A204.1 (cell line): ENCODE results near the gene RAP1A.
A peak's percentile ranks its signal among the peaks of the same experiment; 100 is the strongest.
"Not testable (repeated sequence)": the region's sequence is repeated elsewhere in the genome, so short reads cannot be mapped to it uniquely, and the experiment has no call there.

Source experiments
- FAIRE-seq: peaks from 2 replicates; lab custom pipeline; 2012; peaks lifted over from hg19 to GRCh38; lab: Jason Lieb, UNC

The RAP1A gene

GRCh38 chr1:111630567-111630966, 11.0 kb downstream of the RAP1A start:
- FAIRE-seq: no peak

DNA sequence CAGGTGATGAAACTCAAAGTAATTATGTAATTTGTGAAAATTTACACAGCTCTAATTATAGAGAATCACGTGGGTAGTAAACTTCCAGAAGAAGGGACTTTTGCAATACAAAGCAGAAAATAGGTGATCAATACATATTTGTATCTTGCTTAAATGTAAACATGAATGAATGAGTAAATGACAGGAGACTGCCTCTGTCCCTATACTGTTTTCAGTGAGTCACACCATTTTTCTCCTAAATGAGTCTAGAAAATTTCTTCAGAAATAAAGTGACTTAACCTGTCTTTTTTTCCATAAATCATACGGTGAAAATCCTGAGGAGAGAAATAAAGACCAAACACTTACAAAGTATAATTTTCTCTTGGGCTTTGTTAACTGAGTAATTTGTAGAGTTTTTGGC, 11.9 kb downstream of the RAP1A start:
- FAIRE-seq: no peak

- not testable (repeated sequence) for FAIRE-seq
Measured at GRCh38 chr1:111632771-111633170, 13.2 kb downstream of the RAP1A start.

DNA sequence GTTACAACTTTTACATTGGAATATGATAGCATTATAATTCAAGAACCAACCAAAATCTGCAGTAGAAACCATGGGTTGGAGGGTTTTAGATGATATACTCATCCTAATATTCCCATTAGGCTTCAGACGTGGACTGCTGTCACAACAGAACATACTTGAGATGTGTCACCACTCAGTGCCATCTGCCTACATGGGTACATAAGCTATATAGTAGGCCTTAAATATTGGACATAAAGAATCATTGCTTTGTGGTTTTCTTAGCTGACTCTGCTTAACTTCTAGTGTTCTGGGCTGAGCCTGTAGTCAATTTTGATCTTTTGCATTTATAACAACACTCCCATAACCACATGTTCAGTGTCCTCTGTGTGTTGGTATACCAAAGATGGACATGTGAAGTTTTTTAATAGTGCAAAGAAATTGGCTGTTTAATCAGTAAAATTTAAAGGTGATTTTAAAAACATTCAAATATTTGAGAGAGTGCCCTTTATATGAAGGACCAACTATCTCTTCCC, 14.2 kb downstream of the RAP1A start:
- no peak for FAIRE-seq

DNA sequence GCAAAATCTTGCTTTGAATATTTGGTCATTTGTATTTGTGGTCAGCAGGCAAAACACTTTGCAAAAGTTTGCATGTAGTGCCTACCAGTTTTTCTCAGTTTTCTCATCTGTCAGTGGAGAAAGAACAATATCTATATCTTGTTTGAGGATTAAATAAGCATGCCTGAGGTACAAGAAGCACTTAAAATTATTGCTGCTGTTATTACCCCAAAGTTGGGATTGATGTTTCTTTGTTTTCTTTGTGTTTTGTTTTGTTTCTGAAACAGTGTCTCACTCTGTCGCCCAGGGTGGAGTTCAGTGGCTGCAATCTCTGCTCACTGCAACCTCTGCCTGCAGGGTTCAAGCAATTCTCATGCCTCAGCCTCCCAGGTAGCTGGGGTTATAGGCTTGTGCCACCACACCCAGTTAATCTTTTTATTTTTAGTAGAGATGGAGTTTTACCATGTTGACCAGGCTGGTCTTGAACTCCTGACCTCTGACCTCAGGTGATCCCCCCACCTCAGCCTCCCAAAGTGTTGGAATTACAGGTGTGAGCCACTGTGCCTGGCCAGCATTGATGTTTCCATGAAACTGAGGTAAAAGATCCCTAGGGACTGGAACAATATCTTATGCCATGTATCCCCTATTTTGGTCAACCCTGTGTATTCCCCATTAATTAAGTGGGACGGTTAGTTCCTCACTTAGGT, 15.9 kb downstream of the RAP1A start:
- FAIRE-seq: no peak

DNA sequence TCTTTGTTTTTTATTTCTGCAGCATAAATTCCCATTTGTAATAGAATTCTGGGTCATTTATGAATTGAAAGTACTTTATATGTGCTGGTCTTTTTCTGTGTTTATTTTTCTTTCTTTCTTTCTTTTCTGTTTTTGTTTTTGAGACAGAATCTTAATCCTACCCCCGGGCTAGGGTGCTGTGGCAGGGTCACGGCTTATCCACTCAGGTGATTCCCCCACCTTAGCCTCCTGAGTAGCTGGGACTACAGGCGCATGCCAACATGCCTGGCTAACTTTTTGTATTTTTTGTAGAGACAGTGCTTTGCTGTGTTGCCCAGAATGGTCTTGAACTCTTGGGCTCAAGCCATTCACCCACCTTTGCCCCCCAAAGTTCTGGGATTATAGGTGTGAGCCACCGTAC, 18.7 kb downstream of the RAP1A start:
- no peak for FAIRE-seq

- no peak for FAIRE-seq
Measured at GRCh38 chr1:111639602-111640198, 20.1 kb downstream of the RAP1A start.

- no peak for FAIRE-seq
Measured at GRCh38 chr1:111643097-111643496, 23.5 kb downstream of the RAP1A start.

GRCh38 chr1:111643696-111644095, 24.1 kb downstream of the RAP1A start:
- no peak for FAIRE-seq

DNA sequence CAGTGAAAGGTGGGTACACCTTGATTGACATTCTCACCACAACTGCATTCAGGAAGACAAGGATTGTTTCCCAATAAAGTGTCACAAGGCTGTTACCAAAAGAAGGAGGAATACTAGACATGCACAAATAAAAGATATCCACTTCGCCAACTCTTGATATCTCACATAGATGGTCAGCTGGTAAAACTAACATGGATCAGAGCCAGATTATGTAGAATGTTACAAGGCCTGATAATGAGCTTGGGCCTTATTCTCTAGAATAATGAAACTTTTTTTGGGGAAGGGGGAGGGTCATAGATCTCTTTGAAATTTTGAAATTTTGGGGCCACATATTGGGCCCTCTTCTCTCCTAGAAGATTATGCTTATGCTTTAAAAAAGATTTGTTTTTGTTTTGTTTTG, 24.9 kb downstream of the RAP1A start:
- FAIRE-seq: no peak

GRCh38 chr1:111647736-111648135, 28.1 kb downstream of the RAP1A start:
- no peak for FAIRE-seq

- no peak for FAIRE-seq
Measured at GRCh38 chr1:111648806-111649205, 29.2 kb downstream of the RAP1A start.

DNA sequence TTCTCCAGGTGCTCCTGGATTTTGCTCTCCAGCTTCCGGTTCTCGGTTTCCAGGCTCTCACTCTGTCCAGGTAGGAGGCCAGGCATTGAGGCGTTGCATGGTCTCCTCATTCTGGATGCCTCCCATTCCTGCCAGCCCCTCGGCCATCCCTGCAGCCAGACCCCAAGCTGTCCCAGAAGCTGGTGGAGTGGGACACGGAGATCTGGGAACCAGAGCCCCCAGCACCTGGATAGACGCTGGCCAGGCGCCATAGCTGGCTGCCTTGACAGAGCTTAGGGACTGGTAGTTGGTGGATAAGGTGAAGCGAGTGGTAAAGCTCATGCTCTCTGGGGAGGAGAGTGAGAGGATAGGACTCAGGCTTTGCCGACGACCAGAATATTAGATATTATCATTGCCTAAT, 29.6 kb downstream of the RAP1A start:
- FAIRE-seq: no peak

DNA sequence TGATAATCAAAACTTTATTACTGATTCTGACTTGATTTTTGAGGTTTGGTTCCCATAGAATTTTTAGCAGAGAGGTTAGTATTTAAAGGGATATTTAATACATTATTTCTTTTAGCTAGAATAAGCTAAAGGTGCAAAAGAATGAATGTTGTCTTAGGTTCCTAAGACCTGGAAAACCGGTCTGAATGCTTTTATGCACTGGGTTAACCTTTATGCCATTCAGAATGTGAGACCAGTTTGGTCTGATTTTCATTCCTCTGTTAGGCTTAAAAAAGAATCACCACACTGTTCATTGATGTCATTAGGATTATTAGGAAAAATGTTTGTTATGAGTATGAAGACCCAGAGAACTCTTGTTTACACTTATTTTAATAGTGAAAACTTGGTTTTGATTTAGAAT, 30.1 kb downstream of the RAP1A start:
- no peak for FAIRE-seq

DNA sequence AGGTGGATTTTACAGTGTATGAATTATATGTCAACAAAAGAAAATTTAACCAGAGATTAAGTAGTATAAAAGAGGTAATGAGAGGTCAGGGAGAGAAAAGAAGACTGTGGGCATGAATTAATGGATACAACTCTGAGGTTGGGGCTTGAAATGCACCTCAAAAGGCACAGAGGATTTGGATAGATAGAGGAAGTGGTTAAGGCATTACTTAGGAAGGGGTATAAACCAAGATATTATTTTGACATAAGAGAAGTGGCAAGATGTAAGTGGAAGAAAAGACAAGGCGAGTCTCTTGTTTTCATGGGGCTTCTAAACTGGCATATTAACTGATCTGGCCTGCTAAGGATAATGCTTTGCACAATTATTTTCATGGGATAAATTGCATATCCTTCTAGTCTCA, 34.1 kb downstream of the RAP1A start:
- FAIRE-seq: no peak

DNA sequence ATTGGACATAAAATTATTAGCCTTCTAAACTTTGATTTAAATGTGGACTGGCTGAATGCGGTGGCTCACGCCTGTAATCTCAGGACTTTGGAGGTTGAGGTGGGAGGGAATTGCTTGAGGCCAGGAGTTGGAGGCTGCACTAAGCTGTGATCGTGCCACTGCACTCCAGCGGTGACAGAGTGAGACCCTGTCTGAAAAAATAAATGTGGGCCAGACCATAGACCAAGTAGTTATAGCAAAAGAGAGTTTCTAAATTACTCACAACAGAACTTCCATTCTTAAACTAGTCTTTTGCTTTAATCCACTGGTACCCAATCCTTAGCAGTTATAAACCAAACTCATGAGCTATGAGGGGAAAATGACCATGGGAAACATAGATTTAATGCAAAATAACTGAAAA, 35.2 kb downstream of the RAP1A start:
- no peak for FAIRE-seq

- peak; percentile 53 for FAIRE-seq
Measured at GRCh38 chr1:111656086-111657017, 36.8 kb downstream of the RAP1A start.

- FAIRE-seq: no peak
Measured at GRCh38 chr1:111658622-111659021, 39.0 kb downstream of the RAP1A start.

DNA sequence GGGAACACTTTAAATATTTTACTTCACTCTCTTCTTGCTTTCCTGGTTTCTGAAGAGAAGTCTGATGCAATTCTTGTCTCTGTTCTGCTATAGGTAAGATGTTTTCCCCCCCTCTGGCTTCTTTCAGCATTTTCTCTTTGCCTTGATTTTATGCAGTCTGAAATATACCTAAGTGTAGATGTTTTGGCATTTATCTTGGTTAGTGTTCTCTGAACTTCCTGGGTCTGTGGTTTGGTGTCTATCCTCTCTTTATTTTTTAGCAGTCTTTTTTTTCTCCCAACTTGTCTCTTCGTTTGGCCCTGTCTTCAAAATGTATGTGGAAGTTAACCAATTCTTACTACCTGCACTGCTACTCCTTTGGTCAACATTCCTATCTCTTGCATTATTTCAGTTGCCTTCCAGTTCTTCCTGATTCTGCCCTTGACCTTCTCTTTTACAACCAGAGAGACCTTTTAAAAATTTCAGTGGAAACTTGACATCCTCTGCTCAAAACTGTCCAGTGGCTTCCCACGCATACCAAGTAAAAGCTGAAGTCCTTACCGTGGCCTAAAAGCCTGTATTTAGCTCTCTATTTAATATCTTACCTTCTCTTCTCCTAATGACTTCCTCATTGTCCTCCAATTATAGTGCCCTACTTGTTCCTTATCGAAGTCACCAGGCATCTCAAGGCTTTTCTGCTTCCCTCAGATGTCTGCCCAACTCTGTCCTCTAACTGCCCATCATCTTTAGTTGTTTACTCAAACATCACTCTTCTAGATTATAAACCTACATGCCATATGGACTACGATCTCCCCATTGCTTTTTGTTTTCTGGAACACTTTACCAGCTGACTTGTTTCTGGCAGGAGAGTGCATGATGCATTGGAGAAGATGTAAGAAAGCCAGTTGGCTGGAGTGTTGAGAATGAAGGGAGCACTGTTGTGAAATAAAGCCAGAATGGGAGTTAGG, 40.9 kb downstream of the RAP1A start:
- no peak for FAIRE-seq

DNA sequence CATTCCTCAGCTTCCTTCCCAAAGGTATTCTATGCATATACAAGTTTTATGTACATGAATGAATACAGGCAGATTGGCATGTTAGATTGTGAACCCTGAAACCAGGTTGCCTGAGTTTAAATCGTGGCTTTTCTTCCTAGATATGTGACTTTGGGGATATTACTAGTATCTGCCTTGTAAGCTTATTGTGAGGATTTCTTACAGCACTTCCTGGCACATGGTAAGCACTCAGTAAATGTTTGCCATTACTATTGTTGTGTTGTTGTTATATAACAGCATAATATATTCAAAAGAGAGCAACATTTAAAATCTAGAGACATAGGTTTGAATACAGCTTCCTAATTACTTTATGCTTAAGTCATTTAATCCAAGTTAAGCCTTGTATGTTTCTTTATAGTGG, 45.1 kb downstream of the RAP1A start:
- no peak for FAIRE-seq

GRCh38 chr1:111665497-111665896, 45.9 kb downstream of the RAP1A start:
- FAIRE-seq: no peak

GRCh38 chr1:111666828-111667227, 47.2 kb downstream of the RAP1A start:
- FAIRE-seq: no peak
